Measurements from ENCODE around the gene ERCC8. TPM values are rescaled to one million over a fixed set of nuclear protein-coding genes. Genes with fewer than 3 reads are reported as not detected.

Gene ERCC8
- polyA plus RNA-seq, 1 donor from 2014 or later: 48.0 TPM

DNA sequence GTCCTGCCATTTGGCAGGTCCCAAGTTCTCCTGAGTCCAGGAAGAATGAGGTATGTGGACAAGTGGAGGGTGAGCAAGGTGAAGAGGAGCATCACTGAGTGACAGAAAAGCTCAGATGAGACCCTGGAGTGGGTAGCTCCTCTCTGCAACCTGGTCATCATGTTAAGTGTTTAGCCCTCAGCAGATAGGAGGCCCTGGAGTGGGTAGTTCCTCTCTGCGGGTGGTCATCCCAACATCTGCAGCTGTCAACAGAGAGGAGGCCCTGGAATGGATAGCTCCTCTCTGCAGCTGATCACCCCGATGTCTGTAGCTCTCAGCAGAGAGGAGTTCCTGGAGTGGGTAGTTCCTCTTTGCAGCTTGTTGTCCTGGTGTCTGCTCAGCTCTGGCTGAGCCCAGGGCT is 48.6 kb upstream of the ERCC8 start:
- Histone ChIP-seq H3K27me3 (ENCODE audit: insufficient read depth, low read depth, low read length) (no peaks in the 10 kb centered on the region), H3K27ac (ENCODE audit: low read length) (no peak overlapping the region), H3F3A (ENCODE audit: insufficient read depth, low read length, poor library complexity, severe bottlenecking) (no peaks in the 10 kb centered on the region), H3K9me3 (ENCODE audit: low read length) (no peaks in the 10 kb centered on the region), H2AFZ (ENCODE audit: low read depth, low read length) (no peak overlapping the region), H4K20me1 (ENCODE audit: insufficient read depth) (no peaks in the 10 kb centered on the region), H3K79me2 (replicated peaks; ENCODE audit: insufficient read depth, low read length) (no peaks in the 10 kb centered on the region), H3K36me3 (ENCODE audit: insufficient read depth, low read length) (no peaks in the 10 kb centered on the region), H3K4me2 (ENCODE audit: low read length) (no peak overlapping the region), H3K4me3 (ENCODE audit: low read length) (no peak overlapping the region), H3K9ac (ENCODE audit: low read length) (no peak overlapping the region), H3K9me2 (ENCODE audit: insufficient read depth, low read length) (no peaks in the 10 kb centered on the region)
- TF ChIP-seq TAF1 (IDR thresholded peaks at IDR 0.05; ENCODE audit: low read depth) (no peak), MXI1 (conservative IDR thresholded peaks at IDR 0.05; ENCODE audit: poor library complexity, severe bottlenecking) (no peak), CTCF (IDR thresholded peaks at IDR 0.05; ENCODE audit: poor library complexity, severe bottlenecking) (no peak)

GRCh38 chr5:60992871-60993270 is 48.0 kb upstream of the ERCC8 start:
- H3K9me3 ChIP-seq (ENCODE audit: low read length): no peaks in the 10 kb centered on the region
- no peaks in the 10 kb centered on the region for H4K20me1 ChIP-seq (ENCODE audit: insufficient read depth)
- no peaks in the 10 kb centered on the region for H3F3A ChIP-seq (ENCODE audit: insufficient read depth, low read length, poor library complexity, severe bottlenecking)
- no peak overlapping the region for H2AFZ ChIP-seq (ENCODE audit: low read depth, low read length)
- no peak overlapping the region for H3K4me2 ChIP-seq (ENCODE audit: low read length)
- H3K36me3 ChIP-seq (ENCODE audit: insufficient read depth, low read length): no peaks in the 10 kb centered on the region
- H3K27me3 ChIP-seq (ENCODE audit: insufficient read depth, low read depth, low read length): no peaks in the 10 kb centered on the region
- H3K4me3 ChIP-seq (ENCODE audit: low read length): no peak overlapping the region
- H3K79me2 ChIP-seq (replicated peaks; ENCODE audit: insufficient read depth, low read length): no peaks in the 10 kb centered on the region
- H3K9ac ChIP-seq (ENCODE audit: low read length): no peak overlapping the region
- no peak overlapping the region for H3K27ac ChIP-seq (ENCODE audit: low read length)
- H3K9me2 ChIP-seq (ENCODE audit: insufficient read depth, low read length): no peaks in the 10 kb centered on the region
- TF ChIP-seq CTCF (IDR thresholded peaks at IDR 0.05; ENCODE audit: poor library complexity, severe bottlenecking): no peak
- no peak for TF ChIP-seq TAF1 (IDR thresholded peaks at IDR 0.05; ENCODE audit: low read depth)
- no peak for TF ChIP-seq EZH2 (IDR thresholded peaks at IDR 0.05; ENCODE audit: borderline replicate concordance, insufficient read depth, low read length, poor library complexity, severe bottlenecking)
- TF ChIP-seq POLR2AphosphoS5 (IDR thresholded peaks at IDR 0.05): no peak
- TF ChIP-seq, protein P1, sequence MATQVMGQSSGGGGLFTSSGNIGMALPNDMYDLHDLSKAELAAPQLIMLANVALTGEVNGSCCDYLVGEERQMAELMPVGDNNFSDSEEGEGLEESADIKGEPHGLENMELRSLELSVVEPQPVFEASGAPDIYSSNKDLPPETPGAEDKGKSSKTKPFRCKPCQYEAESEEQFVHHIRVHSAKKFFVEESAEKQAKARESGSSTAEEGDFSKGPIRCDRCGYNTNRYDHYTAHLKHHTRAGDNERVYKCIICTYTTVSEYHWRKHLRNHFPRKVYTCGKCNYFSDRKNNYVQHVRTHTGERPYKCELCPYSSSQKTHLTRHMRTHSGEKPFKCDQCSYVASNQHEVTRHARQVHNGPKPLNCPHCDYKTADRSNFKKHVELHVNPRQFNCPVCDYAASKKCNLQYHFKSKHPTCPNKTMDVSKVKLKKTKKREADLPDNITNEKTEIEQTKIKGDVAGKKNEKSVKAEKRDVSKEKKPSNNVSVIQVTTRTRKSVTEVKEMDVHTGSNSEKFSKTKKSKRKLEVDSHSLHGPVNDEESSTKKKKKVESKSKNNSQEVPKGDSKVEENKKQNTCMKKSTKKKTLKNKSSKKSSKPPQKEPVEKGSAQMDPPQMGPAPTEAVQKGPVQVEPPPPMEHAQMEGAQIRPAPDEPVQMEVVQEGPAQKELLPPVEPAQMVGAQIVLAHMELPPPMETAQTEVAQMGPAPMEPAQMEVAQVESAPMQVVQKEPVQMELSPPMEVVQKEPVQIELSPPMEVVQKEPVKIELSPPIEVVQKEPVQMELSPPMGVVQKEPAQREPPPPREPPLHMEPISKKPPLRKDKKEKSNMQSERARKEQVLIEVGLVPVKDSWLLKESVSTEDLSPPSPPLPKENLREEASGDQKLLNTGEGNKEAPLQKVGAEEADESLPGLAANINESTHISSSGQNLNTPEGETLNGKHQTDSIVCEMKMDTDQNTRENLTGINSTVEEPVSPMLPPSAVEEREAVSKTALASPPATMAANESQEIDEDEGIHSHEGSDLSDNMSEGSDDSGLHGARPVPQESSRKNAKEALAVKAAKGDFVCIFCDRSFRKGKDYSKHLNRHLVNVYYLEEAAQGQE (IDR thresholded peaks at IDR 0.05; ENCODE audit: borderline replicate concordance): no peak
- no peak for TF ChIP-seq EP300 (conservative IDR thresholded peaks at IDR 0.05; ENCODE audit: poor library complexity, severe bottlenecking)
- TF ChIP-seq SMC3 (conservative IDR thresholded peaks at IDR 0.05; ENCODE audit: poor library complexity): no peak
- no peak for TF ChIP-seq MXI1 (conservative IDR thresholded peaks at IDR 0.05; ENCODE audit: poor library complexity, severe bottlenecking)
- TF ChIP-seq RAD21 (conservative IDR thresholded peaks at IDR 0.05): no peak

All from neural cell (in vitro differentiated cells).